Skeletal muscle tissue (tissue), 4 donors: ENCODE measurements around the gene LMTK3. TPM values are rescaled to one million over a fixed set of nuclear protein-coding genes. Genes with fewer than 3 reads are reported as not detected.

Experiments used
- H3K27ac ChIP-seq: one replicate; pipeline ENCODE4 v1.7.0; 2013; ENCODE audit warnings: mild to moderate bottlenecking, low read depth, low read length, inconsistent platforms
- H3K27me3 ChIP-seq, 3 donors: one replicate each; pipeline ENCODE4 v1.7.0; 2013; ENCODE audit warnings: low read length in 3 of 3; ENCODE audit not compliant: control insufficient read depth in 3 of 3, insufficient read depth in 3 of 3
- H3K36me3 ChIP-seq, 3 donors: one replicate each; pipeline ENCODE4 v1.7.0; 2013; ENCODE audit warnings: low read length in 3 of 3; ENCODE audit not compliant: control insufficient read depth in 3 of 3, insufficient read depth in 3 of 3
- H3K4me1 ChIP-seq, 3 donors: one replicate each; pipeline ENCODE4 v1.7.0; 2013; ENCODE audit warnings: low read length in 3 of 3, mild to moderate bottlenecking in 3 of 3; ENCODE audit not compliant: control insufficient read depth in 3 of 3, insufficient read depth in 3 of 3
- H3K4me3 ChIP-seq, 3 donors: one replicate each; pipeline ENCODE4 v1.7.0; 2013; ENCODE audit warnings: low read length in 3 of 3
- H3K9ac ChIP-seq, 3 donors: one replicate each; pipeline ENCODE4 v1.7.0; 2013; ENCODE audit warnings: low read length in 3 of 3, mild to moderate bottlenecking in 3 of 3, moderate library complexity in 2 of 3, low read depth in 1 of 3
- H3K9me3 ChIP-seq, 3 donors: one replicate each; pipeline ENCODE4 v1.7.0; 2013; ENCODE audit warnings: low read length in 3 of 3; ENCODE audit not compliant: control insufficient read depth in 3 of 3
- total RNA-seq: library from RNA; depleted of rRNA; stranded (reverse); fragments of >200 nt; gene quantifications from one replicate; pipeline ENCODE4 v1.2.3, GENCODE V29; 2014
- donor health status: Osteomylitis.

LMTK3 gene
- total RNA-seq, 1 donor from 2014 or later: not detected

- Histone ChIP-seq H3K27ac (peak overlapping the region; percentile 77), H3K27me3 (no peaks in the 10 kb centered on the region), H3K9ac (peak overlapping the region; percentile 84 to 88 (median 86)), H3K9me3 (no peaks in the 10 kb centered on the region), H3K36me3 (peaks cover 17 to 19% (median 18%) of the 10 kb centered on the region in 3 donors), H3K4me1 (peaks cover 10 to 24% (median 22%) of the 10 kb centered on the region in 3 donors), H3K4me3 (peak overlapping the region; percentile 71 to 85 (median 84))
These were observed 30.8 kb downstream of the LMTK3 start for GRCh38 chr19:48480558-48481500.

GRCh38 chr19:48480183-48480557 lies 31.5 kb downstream of the LMTK3 start:
- Histone ChIP-seq H3K36me3 (peaks cover 23 to 26% (median 24%) of the 10 kb centered on the region in 3 donors), H3K9me3 (no peaks in the 10 kb centered on the region), H3K4me3 (peak overlapping the region; percentile 71 to 85 (median 84)), H3K27ac (peak overlapping the region; percentile 77), H3K27me3 (no peaks in the 10 kb centered on the region), H3K9ac (peak overlapping the region; percentile 84 to 88 (median 86)), H3K4me1 (peaks cover 10 to 24% (median 22%) of the 10 kb centered on the region in 3 donors)

- Histone ChIP-seq H3K36me3 (peaks cover 28 to 31% (median 29%) of the 10 kb centered on the region in 3 donors), H3K9ac (no peak overlapping the region), H3K4me3 (peak overlapping the region; percentile 71 to 85 (median 84)), H3K27me3 (no peaks in the 10 kb centered on the region), H3K9me3 (no peaks in the 10 kb centered on the region), H3K27ac (peak overlapping the region; percentile 77), H3K4me1 (peaks cover 10 to 24% (median 22%) of the 10 kb centered on the region in 3 donors)
These were observed 31.9 kb downstream of the LMTK3 start for GRCh38 chr19:48479686-48480085.

GRCh38 chr19:48478339-48479256 lies 33.0 kb downstream of the LMTK3 start:
- Histone ChIP-seq H3K4me1 (peaks cover 10 to 24% (median 22%) of the 10 kb centered on the region in 3 donors), H3K9me3 (no peaks in the 10 kb centered on the region), H3K36me3 (peaks cover 39 to 42% (median 40%) of the 10 kb centered on the region in 3 donors), H3K4me3 (no peak overlapping the region), H3K27me3 (no peaks in the 10 kb centered on the region), H3K9ac (no peak overlapping the region), H3K27ac (no peak overlapping the region)

- no peak overlapping the region for H3K4me3 ChIP-seq
- H3K4me1 ChIP-seq: peaks cover 10 to 24% (median 22%) of the 10 kb centered on the region in 3 donors
- H3K9me3 ChIP-seq: no peaks in the 10 kb centered on the region
- peaks cover 47 to 48% (median 48%) of the 10 kb centered on the region in 3 donors for H3K36me3 ChIP-seq
- H3K9ac ChIP-seq: no peak overlapping the region
- H3K27ac ChIP-seq: no peak overlapping the region
- H3K27me3 ChIP-seq: no peaks in the 10 kb centered on the region
These were observed 33.8 kb downstream of the LMTK3 start for GRCh38 chr19:48477698-48478338.

GRCh38 chr19:48477067-48477685 lies 34.5 kb downstream of the LMTK3 start:
- Histone ChIP-seq H3K27ac (no peak overlapping the region), H3K4me1 (peaks cover 9 to 21% (median 19%) of the 10 kb centered on the region in 3 donors), H3K9me3 (no peaks in the 10 kb centered on the region), H3K4me3 (no peak overlapping the region), H3K9ac (no peak overlapping the region), H3K36me3 (peaks cover 52 to 53% (median 53%) of the 10 kb centered on the region in 3 donors), H3K27me3 (no peaks in the 10 kb centered on the region)

- Histone ChIP-seq H3K4me3 (no peak overlapping the region), H3K27me3 (no peaks in the 10 kb centered on the region), H3K4me1 (peaks cover 3 to 12% (median 10%) of the 10 kb centered on the region in 3 donors), H3K9me3 (no peaks in the 10 kb centered on the region), H3K36me3 (peaks cover 62 to 63% (median 62%) of the 10 kb centered on the region in 3 donors), H3K9ac (no peak overlapping the region), H3K27ac (no peak overlapping the region)
These were observed 35.5 kb downstream of the LMTK3 start for GRCh38 chr19:48476176-48476575.

- Histone ChIP-seq H3K9ac (no peak overlapping the region), H3K27ac (no peak overlapping the region), H3K36me3 (peaks cover 68 to 69% (median 69%) of the 10 kb centered on the region in 3 donors), H3K27me3 (no peaks in the 10 kb centered on the region), H3K4me1 (peaks cover 4 to 10% (median 6%) of the 10 kb centered on the region in 3 donors), H3K9me3 (no peaks in the 10 kb centered on the region), H3K4me3 (no peak overlapping the region)
These were observed 36.1 kb downstream of the LMTK3 start for GRCh38 chr19:48475369-48476068.
